Sigmoid colon (tissue), 7 donors: ENCODE measurements around the gene ALKBH1. TPM values are rescaled to one million over a fixed set of nuclear protein-coding genes. Genes with fewer than 3 reads are reported as not detected.

Source experiments
- DNase-seq: peaks from one replicate; pipeline ENCODE4 v3.0.0-alpha.2; 2019
- H3K27ac ChIP-seq, 4 donors: fragments of 200-600 bp; sonication (generic); one replicate each; pipeline ENCODE4 v1.5.1; 2016 to 2019; ENCODE audit warnings: mild to moderate bottlenecking in 1 of 4
- H3K27me3 ChIP-seq, 3 donors: fragments of 200-600 bp; sonication (generic); one replicate each; pipeline ENCODE4 v1.5.1; 2019; ENCODE audit warnings: mild to moderate bottlenecking in 1 of 3
- H3K36me3 ChIP-seq, 4 donors: fragments of 200-600 bp; sonication (generic); one replicate each; pipeline ENCODE4 v1.5.1; 2016 to 2019
- H3K4me1 ChIP-seq, 4 donors: fragments of 200-600 bp; sonication (generic); one replicate each; pipeline ENCODE4 v1.5.1; 2017 to 2019
- H3K4me3 ChIP-seq, 4 donors: fragments of 200-600 bp; sonication (generic); one replicate each; pipeline ENCODE4 v1.5.1; 2017 to 2019; ENCODE audit warnings: mild to moderate bottlenecking in 2 of 4, moderate library complexity in 1 of 4
- H3K9me3 ChIP-seq, 4 donors: fragments of 200-600 bp in 3 of 4; sonication (generic) in 3 of 4; one replicate each; pipeline versions ENCODE4 v1.5.1 to v1.6.1; 2013 to 2019
- CTCF ChIP-seq, 4 experiments: fragments of 450-650 bp in 3 of 4; fragments of 200-600 bp in 1 of 4; IDR thresholded peaks; one replicate each; pipeline ENCODE4 v1.5.1; 2016 to 2019; ENCODE audit warnings: antibody characterized with exemption in 4 of 4, mild to moderate bottlenecking in 3 of 4, moderate library complexity in 2 of 4
- EP300 ChIP-seq, 4 donors: sonication (generic); formaldehyde crosslinking; IDR thresholded peaks; one replicate each; pipeline ENCODE4 v1.6.1; 2017; ENCODE audit warnings: antibody characterized with exemption in 4 of 4
- POLR2A ChIP-seq, 2 donors: fragments of 450-650 bp; IDR thresholded peaks; one replicate each; pipeline ENCODE4 v1.6.1; 2016; ENCODE audit warnings: antibody characterized with exemption in 2 of 2, mild to moderate bottlenecking in 2 of 2, moderate library complexity in 2 of 2
- POLR2AphosphoS5 ChIP-seq, 4 donors: sonication (generic); formaldehyde crosslinking; IDR thresholded peaks; one replicate each; pipeline ENCODE4 v1.6.1; 2017; ENCODE audit warnings: antibody characterized with exemption in 4 of 4
- WGBS, 2 donors: extraction: QIAGEN DNeasy Blood & Tissue Kit; methylation state at CpG; one replicate each; pipeline ENCODE4 v1.1.7; 2013; 5-methylcytosine and 5-hydroxymethylcytosine counted together
- intact Hi-C: fragments of 100-400 bp; cut with DNase I; formaldehyde crosslinking; loops from one replicate; pipeline ENCODE4 v1.15.1; 2023
- polyA plus RNA-seq, 3 donors: library from polyadenylated mRNA; stranded (reverse); fragments of 200-250 nt; gene quantifications; one replicate each; pipeline ENCODE4 v1.2.3, GENCODE V29; 2013
- total RNA-seq, 4 donors: library from RNA; depleted of rRNA; stranded (reverse); fragments of >200 nt; gene quantifications; one replicate each; pipeline ENCODE4 v1.1.0, GENCODE V29; 2016
- donor health status: healthy with polysubstance abuse.
- donor health status: Bipolar disorder and iron deficiency.
- donor health status: healthy.

Gene ALKBH1
- total and polyA plus RNA-seq, 7 donors: 5.4 to 14.6 (median 10.2) TPM

DNA sequence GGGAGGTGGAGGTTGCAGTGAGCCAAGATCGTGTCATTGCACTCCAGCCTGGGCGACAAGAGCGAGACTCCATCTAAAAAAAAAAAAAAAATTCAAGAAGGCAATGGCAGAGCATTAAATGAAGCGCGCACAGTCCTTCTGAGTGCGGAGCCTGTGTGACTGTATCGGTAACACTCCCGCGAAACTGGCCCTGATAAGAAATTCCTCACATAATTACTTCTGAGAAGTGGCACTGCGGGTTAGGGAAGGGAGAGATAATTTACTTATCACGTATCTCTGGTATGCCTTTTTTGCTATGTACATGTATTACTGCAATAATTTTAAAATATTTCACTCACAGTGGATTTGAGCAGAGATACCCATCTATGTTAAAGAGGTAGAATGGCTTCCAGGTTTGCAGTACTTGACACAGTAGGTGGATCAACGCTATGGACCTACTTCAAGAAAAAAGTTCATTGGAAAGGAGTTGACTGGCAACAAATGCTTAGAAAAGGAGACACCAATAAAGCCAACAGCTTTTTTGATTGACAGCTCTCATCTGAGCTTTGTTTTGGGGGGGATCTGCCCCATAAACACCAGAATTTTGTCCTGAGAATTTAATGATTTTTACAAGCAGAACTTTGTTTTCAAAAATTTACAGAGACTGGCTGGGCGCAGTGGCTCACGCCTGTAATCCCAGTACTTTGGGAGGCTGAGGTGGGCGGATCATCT, 62.1 kb downstream of the ALKBH1 start:
- peaks cover 0 to 18% (median 12%) of the 10 kb centered on the region in 4 donors for H3K4me1 ChIP-seq
- intact Hi-C loops: loop anchor here (10.0 kb wide), 1 partner anchor 159 kb away; the partner anchor contains the start of gene ADCK1
- TF ChIP-seq CTCF (IDR thresholded peaks at IDR 0.05) (no peak), EP300 (IDR thresholded peaks at IDR 0.05) (no peak), POLR2AphosphoS5 (IDR thresholded peaks at IDR 0.05) (no peak), POLR2A (IDR thresholded peaks at IDR 0.05) (no peak)
- no peak overlapping the region for H3K27ac ChIP-seq
- H3K4me3 ChIP-seq: no peak overlapping the region
- 88 to 91% methylated on average over 15 of the region's 15 CpGs for WGBS, 2 donors
- no peak for DNase-seq
- H3K36me3 ChIP-seq: no peaks in the 10 kb centered on the region
- no peaks in the 10 kb centered on the region for H3K27me3 ChIP-seq
- H3K9me3 ChIP-seq: no peaks in the 10 kb centered on the region

- intact Hi-C loops: loop anchor here (10.0 kb wide), 1 partner anchor 162 kb away; the partner anchor contains the start of gene ADCK1
- peak overlapping the region; percentile 72 to 76 (median 75) for H3K27ac ChIP-seq
- TF ChIP-seq POLR2A (IDR thresholded peaks at IDR 0.05) (peak in 1 of 2 donors; percentile 4), POLR2AphosphoS5 (IDR thresholded peaks at IDR 0.05) (no peak)
- no peak for DNase-seq
- H3K4me1 ChIP-seq: peaks cover 0 to 18% (median 12%) of the 10 kb centered on the region in 4 donors
- no peaks in the 10 kb centered on the region for H3K36me3 ChIP-seq
- H3K4me3 ChIP-seq: peak overlapping the region in 3 of 4 donors; percentile 48 to 49 (median 48)
- WGBS, 2 donors: 34 to 67% methylated on average over 7 of the region's 7 CpGs
- no peaks in the 10 kb centered on the region for H3K27me3 ChIP-seq
- H3K9me3 ChIP-seq: no peaks in the 10 kb centered on the region
These were observed 65.4 kb downstream of the ALKBH1 start for GRCh38 chr14:77642407-77642806.

- TF ChIP-seq POLR2AphosphoS5 (IDR thresholded peaks at IDR 0.05) (peak in 3 of 4 donors; percentile 36 to 65 (median 48)), CTCF (IDR thresholded peaks at IDR 0.05) (no peak), EP300 (IDR thresholded peaks at IDR 0.05) (no peak), POLR2A (IDR thresholded peaks at IDR 0.05) (peak; percentile 19 to 28)
- H3K27me3 ChIP-seq: no peaks in the 10 kb centered on the region
- peak overlapping the region; percentile 72 to 76 (median 75) for H3K27ac ChIP-seq
- intact Hi-C loops: loop anchor here (10.0 kb wide), 1 partner anchor 163 kb away; the partner anchor contains the start of gene ADCK1
- no peaks in the 10 kb centered on the region for H3K36me3 ChIP-seq
- DNase-seq: peak; percentile 89
- peak overlapping the region; percentile 9 to 49 (median 48) for H3K4me3 ChIP-seq
- peaks cover 0 to 18% (median 12%) of the 10 kb centered on the region in 4 donors for H3K4me1 ChIP-seq
- H3K9me3 ChIP-seq: no peaks in the 10 kb centered on the region
- 16 to 18% methylated on average over 47 of the region's 47 CpGs for WGBS, 2 donors
These were observed 66.1 kb downstream of the ALKBH1 start for GRCh38 chr14:77641534-77642341.

DNA sequence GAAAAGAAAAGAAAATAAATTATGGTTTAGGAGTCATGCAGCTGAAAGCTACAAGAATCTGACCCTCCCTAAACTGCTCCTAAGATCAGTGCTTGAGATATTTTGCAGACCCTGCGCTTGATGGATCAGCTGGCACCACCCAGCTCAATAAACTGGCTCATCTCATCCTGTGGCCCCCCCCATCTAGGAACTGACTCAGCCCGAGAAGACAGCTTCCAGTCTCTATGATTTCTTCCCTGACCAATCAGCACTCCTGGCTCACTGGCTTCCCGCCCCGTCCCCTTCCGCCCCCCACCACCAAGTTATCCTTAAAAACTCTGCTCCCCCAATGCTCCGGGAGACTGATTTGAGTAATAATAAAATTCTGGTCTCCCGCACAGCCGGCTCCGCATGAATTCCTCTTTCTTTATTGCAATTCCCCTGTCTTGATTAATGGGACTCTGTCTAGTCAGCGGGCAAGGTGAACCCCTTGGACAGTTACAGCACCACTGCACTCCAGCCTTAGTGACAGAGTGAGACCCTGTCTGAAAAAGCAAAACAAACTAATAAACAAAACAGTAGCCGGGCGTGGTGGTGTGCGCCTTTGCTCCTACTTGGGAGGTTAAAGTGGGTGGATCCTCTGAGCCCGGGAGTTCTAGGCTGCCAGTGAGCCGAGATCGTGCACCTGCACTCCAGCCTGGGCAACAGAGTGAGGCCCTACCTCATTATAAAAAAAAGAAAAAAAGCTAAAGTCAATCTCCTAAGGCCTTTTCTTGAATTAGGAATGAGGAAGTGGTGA, 66.9 kb downstream of the ALKBH1 start:
- Histone ChIP-seq H3K4me1 (peaks cover 0 to 18% (median 12%) of the 10 kb centered on the region in 4 donors), H3K9me3 (no peaks in the 10 kb centered on the region), H3K36me3 (no peaks in the 10 kb centered on the region), H3K27me3 (no peaks in the 10 kb centered on the region), H3K4me3 (peak overlapping the region in 3 of 4 donors; percentile 48 to 49 (median 48)), H3K27ac (peak overlapping the region; percentile 72 to 76 (median 75))
- no peak for DNase-seq
- no peak for TF ChIP-seq EP300 (IDR thresholded peaks at IDR 0.05)
- TF ChIP-seq CTCF (IDR thresholded peaks at IDR 0.05): no peak
- TF ChIP-seq POLR2A (IDR thresholded peaks at IDR 0.05): no peak
- TF ChIP-seq POLR2AphosphoS5 (IDR thresholded peaks at IDR 0.05): no peak
- 51 to 62% methylated on average over 16 of the region's 16 CpGs for WGBS, 2 donors
- intact Hi-C loops: loop anchor here (10.0 kb wide), 1 partner anchor 164 kb away; the partner anchor contains the start of gene ADCK1
